ENCODE results near the gene OXER1. TPM values are rescaled to one million over a fixed set of nuclear protein-coding genes. Genes with fewer than 3 reads are reported as not detected.

OXER1 gene
- total and polyA plus RNA-seq, 2 of the 13 experiments (the other 11 are each of a cell fraction or from before 2014, with no cell fraction given): 8.0 to 9.0 TPM

GRCh38 chr2:42810121-42810970 lies 46.4 kb upstream of the OXER1 start (continued):
- TF ChIP-seq UBTF (CRISPR knock-in tag; IDR thresholded peaks at IDR 0.05) (peak; percentile 98), ZNF205 (CRISPR knock-in tag; IDR thresholded peaks at IDR 0.05) (peak; percentile 93; the same call in 1 of the 2 replicates), ESRRA (CRISPR knock-in tag; IDR thresholded peaks at IDR 0.05; ENCODE audit: low read depth) (peak; percentile 77; the same call in 1 of the 2 replicates), ARNT2 (CRISPR knock-in tag; IDR thresholded peaks at IDR 0.05; ENCODE audit: low read depth) (peak; percentile 88), SMYD3 (CRISPR knock-in tag; IDR thresholded peaks at IDR 0.05) (peak; percentile 94), ZNF234 (CRISPR knock-in tag; conservative IDR thresholded peaks at IDR 0.05) (0 out of 2 replicates have a peak, but pooled peaks have one; percentile 77), CBX1 (IDR thresholded peaks at IDR 0.05; ENCODE audit: low read depth) (peak; percentile 96), TFAP4 (IDR thresholded peaks at IDR 0.05; ENCODE audit: borderline replicate concordance, low read depth) (peak; percentile 43; the same call in 1 of the 2 replicates), IKZF5 (CRISPR knock-in tag; IDR thresholded peaks at IDR 0.05) (peak; percentile 96), TOPORS (CRISPR knock-in tag; IDR thresholded peaks at IDR 0.05) (peak; percentile 97), ZNF577 (CRISPR knock-in tag; IDR thresholded peaks at IDR 0.05; ENCODE audit: borderline replicate concordance, low read depth) (0 out of 2 replicates have a peak, but pooled peaks have one; percentile 75), HHEX (CRISPR knock-in tag; IDR thresholded peaks at IDR 0.05) (peak; percentile 45; the same call in 1 of the 2 replicates), HOXD1 (CRISPR knock-in tag; IDR thresholded peaks at IDR 0.05) (peak; percentile 88; the same call in 1 of the 2 replicates), ISL2 (CRISPR knock-in tag; IDR thresholded peaks at IDR 0.05) (peak; percentile 90), RFXAP (CRISPR knock-in tag; IDR thresholded peaks at IDR 0.05; ENCODE audit: borderline replicate concordance) (peak; percentile 95), ZNF713 (CRISPR knock-in tag; IDR thresholded peaks at IDR 0.05) (peak; percentile 96), MEIS1 (CRISPR knock-in tag; IDR thresholded peaks at IDR 0.05; ENCODE audit: borderline replicate concordance) (peak; percentile 76; the same call in 1 of the 2 replicates), ZNF580 (CRISPR knock-in tag; IDR thresholded peaks at IDR 0.05; ENCODE audit: borderline replicate concordance, low read depth) (peak; percentile 87; the same call in 1 of the 2 replicates), MLXIP (CRISPR knock-in tag; IDR thresholded peaks at IDR 0.05; ENCODE audit: borderline replicate concordance) (peak; percentile 86), RAD51 (IDR thresholded peaks at IDR 0.05; ENCODE audit: borderline replicate concordance) (no peak)
